Lower leg skin (tissue), 3 donors: ENCODE measurements around the gene HSDL2.

Experiments
- POLR2A ChIP-seq, 2 donors: fragments of 450-650 bp; IDR thresholded peaks; one replicate each; pipeline ENCODE4 v1.6.1; 2016 to 2017; ENCODE audit warnings: antibody characterized with exemption in 2 of 2, mild to moderate bottlenecking in 1 of 2, moderate library complexity in 1 of 2
- TF ChIP-seq, protein P1 (sequence below), 3 donors: fragments of 450-650 bp; IDR thresholded peaks; one replicate each; pipeline ENCODE4 v1.5.1; 2016; ENCODE audit warnings: antibody characterized with exemption in 3 of 3, mild to moderate bottlenecking in 3 of 3, moderate library complexity in 2 of 3

DNA sequence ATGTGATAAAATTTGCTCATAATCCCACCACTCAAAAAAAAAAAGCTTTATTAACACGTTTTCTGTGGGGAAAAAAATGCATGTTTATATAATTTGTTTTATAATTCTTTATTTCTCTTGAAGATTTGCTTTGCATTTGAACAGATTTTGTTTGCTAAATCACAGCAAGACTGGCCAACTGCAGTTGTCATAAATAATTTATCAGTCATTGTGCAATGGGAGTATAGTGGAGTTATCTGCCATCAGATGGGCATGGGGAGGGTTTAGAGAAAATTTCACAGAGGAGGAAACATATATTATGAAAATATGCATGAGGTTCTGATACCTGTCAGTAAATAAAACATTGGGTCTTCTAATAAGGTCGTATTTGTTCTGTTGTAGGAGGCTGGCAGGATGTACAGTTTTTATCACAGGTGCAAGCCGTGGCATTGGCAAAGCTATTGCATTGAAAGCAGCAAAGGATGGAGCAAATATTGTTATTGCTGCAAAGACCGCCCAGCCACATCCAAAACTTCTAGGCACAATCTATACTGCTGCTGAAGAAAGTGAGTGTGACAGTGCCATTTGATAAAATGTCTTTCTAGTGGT is 23.8 kb downstream of the HSDL2 start:
- TF ChIP-seq, protein P1, sequence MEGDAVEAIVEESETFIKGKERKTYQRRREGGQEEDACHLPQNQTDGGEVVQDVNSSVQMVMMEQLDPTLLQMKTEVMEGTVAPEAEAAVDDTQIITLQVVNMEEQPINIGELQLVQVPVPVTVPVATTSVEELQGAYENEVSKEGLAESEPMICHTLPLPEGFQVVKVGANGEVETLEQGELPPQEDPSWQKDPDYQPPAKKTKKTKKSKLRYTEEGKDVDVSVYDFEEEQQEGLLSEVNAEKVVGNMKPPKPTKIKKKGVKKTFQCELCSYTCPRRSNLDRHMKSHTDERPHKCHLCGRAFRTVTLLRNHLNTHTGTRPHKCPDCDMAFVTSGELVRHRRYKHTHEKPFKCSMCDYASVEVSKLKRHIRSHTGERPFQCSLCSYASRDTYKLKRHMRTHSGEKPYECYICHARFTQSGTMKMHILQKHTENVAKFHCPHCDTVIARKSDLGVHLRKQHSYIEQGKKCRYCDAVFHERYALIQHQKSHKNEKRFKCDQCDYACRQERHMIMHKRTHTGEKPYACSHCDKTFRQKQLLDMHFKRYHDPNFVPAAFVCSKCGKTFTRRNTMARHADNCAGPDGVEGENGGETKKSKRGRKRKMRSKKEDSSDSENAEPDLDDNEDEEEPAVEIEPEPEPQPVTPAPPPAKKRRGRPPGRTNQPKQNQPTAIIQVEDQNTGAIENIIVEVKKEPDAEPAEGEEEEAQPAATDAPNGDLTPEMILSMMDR (IDR thresholded peaks at IDR 0.05) = no peak
- TF ChIP-seq POLR2A (IDR thresholded peaks at IDR 0.05) = no peak
